CD14-positive monocyte (primary cell): Measurements from ENCODE around the gene DCAKD. TPM values are rescaled to one million over a fixed set of nuclear protein-coding genes. Genes with fewer than 3 reads are reported as not detected.

Source experiments
- DNase-seq, 3 donors: peaks; one replicate each; pipeline ENCODE4 v3.0.0-alpha.2; 2011 to 2022
- H2AFZ ChIP-seq: 2 replicates; pipeline ENCODE4 v1.6.0; 2012; ENCODE audit warnings: mild to moderate bottlenecking, low read depth, low read length, inconsistent platforms; ENCODE audit not compliant: insufficient read depth, poor library complexity, severe bottlenecking
- H3K27ac ChIP-seq, 2 donors: 1 replicate in 1 of 2; 2 replicates in 1 of 2; pipeline ENCODE4 v1.5.1; 2012 to 2013; ENCODE audit warnings: low read length in 2 of 2, control low read depth in 1 of 2, inconsistent platforms in 1 of 2, low read depth in 1 of 2, mild to moderate bottlenecking in 1 of 2
- H3K27me3 ChIP-seq, 2 donors: one replicate each; pipeline versions ENCODE4 v1.6.0 to v1.6.1; 2011 to 2013; ENCODE audit warnings: low read length in 2 of 2; ENCODE audit not compliant: control insufficient read depth in 2 of 2, insufficient read depth in 2 of 2
- H3K36me3 ChIP-seq, 2 donors: replicated peaks in 1 of 2; 1 replicate in 1 of 2; 2 replicates in 1 of 2; pipeline versions ENCODE4 v1.5.1 to v1.6.1; 2012 to 2013; ENCODE audit warnings: low read length in 2 of 2, control low read depth in 1 of 2, inconsistent platforms in 1 of 2, mild to moderate bottlenecking in 1 of 2; ENCODE audit not compliant: insufficient read depth in 2 of 2, control insufficient read depth in 1 of 2
- H3K4me1 ChIP-seq, 2 donors: 1 replicate in 1 of 2; 2 replicates in 1 of 2; pipeline versions ENCODE4 v1.5.1 to v1.6.1; 2012 to 2013; ENCODE audit warnings: low read length in 2 of 2, control low read depth in 1 of 2, inconsistent platforms in 1 of 2, mild to moderate bottlenecking in 1 of 2, moderate library complexity in 1 of 2; ENCODE audit not compliant: insufficient read depth in 2 of 2, control insufficient read depth in 1 of 2
- H3K4me2 ChIP-seq: replicated peaks from 2 replicates; pipeline ENCODE3; 2012; ENCODE audit warnings: low read length, moderate library complexity, mild to moderate bottlenecking; ENCODE audit not compliant: poor library complexity, severe bottlenecking; ENCODE audit errors: extremely low read depth
- H3K4me3 ChIP-seq, 3 experiments: fragments of 200-600 bp in 1 of 3; sonication (generic) in 1 of 3; replicated peaks in 1 of 3; 1 replicate in 2 of 3; 2 replicates in 1 of 3; pipeline ENCODE4 v1.5.1; 2011 to 2013; ENCODE audit warnings: low read length in 3 of 3, mild to moderate bottlenecking in 3 of 3, control low read depth in 2 of 3, low read depth in 2 of 3, inconsistent platforms in 1 of 3, moderate library complexity in 1 of 3
- H3K79me2 ChIP-seq: 2 replicates; pipeline ENCODE4 v1.6.0; 2012; ENCODE audit warnings: mild to moderate bottlenecking, control low read depth, inconsistent platforms, low read length, moderate library complexity; ENCODE audit not compliant: insufficient read depth
- H3K9ac ChIP-seq: 2 replicates; pipeline ENCODE4 v1.6.0; 2017; ENCODE audit warnings: low read length, mild to moderate bottlenecking; ENCODE audit not compliant: insufficient read depth, poor library complexity, severe bottlenecking
- H3K9me3 ChIP-seq, 2 donors: replicated peaks in 1 of 2; 1 replicate in 1 of 2; 2 replicates in 1 of 2; pipeline versions ENCODE4 v1.5.1 to v1.6.1; 2012 to 2013; ENCODE audit warnings: low read length in 2 of 2, control low read depth in 1 of 2; ENCODE audit not compliant: control insufficient read depth in 1 of 2, insufficient read depth in 1 of 2
- H4K20me1 ChIP-seq: 2 replicates; pipeline ENCODE4 v1.6.0; 2012; ENCODE audit warnings: mild to moderate bottlenecking, low read length, control low read depth, moderate library complexity; ENCODE audit not compliant: insufficient read depth
- H3K27ac Mint-ChIP-seq, 7 donors: one replicate each; pipeline ENCODE4 v1.8.0; 2020; ENCODE audit warnings: mild to moderate bottlenecking in 7 of 7, mixed read lengths in 7 of 7, moderate library complexity in 6 of 7, inconsistent platforms in 2 of 7
- H3K27me3 Mint-ChIP-seq, 3 donors: one replicate each; pipeline ENCODE4 v1.8.0; 2021 to 2022; ENCODE audit warnings: low read depth in 3 of 3, mild to moderate bottlenecking in 3 of 3, mixed read lengths in 3 of 3, moderate library complexity in 3 of 3, inconsistent platforms in 1 of 3
- H3K36me3 Mint-ChIP-seq, 2 donors: one replicate each; pipeline ENCODE4 v1.8.0; 2020; ENCODE audit warnings: mixed read lengths in 2 of 2, inconsistent platforms in 1 of 2, mild to moderate bottlenecking in 1 of 2
- H3K4me1 Mint-ChIP-seq: one replicate; pipeline ENCODE4 v1.8.0; 2020; ENCODE audit warnings: mild to moderate bottlenecking, mixed read lengths
- H3K4me3 Mint-ChIP-seq, 2 donors: one replicate each; pipeline ENCODE4 v1.8.0; 2020; ENCODE audit warnings: mild to moderate bottlenecking in 2 of 2, mixed read lengths in 2 of 2, moderate library complexity in 1 of 2
- H3K9me3 Mint-ChIP-seq, 7 donors: one replicate each; pipeline ENCODE4 v1.8.0; 2020 to 2022; ENCODE audit warnings: mixed read lengths in 7 of 7, mild to moderate bottlenecking in 6 of 7, moderate library complexity in 6 of 7, inconsistent platforms in 2 of 7
- WGBS: methylation state at CpG from one replicate; pipeline ENCODE4 v1.1.5; 2013; ENCODE audit warnings: missing lambda C conversion rate; ENCODE audit not compliant: insufficient coverage; 5-methylcytosine and 5-hydroxymethylcytosine counted together
- intact Hi-C, 2 donors: fragments of 100-400 bp; cut with micrococcal nuclease; formaldehyde crosslinking; loops; one replicate each; pipeline versions ENCODE4 v1.15.0 to v1.15.1; 2023
- polyA plus RNA-seq, 3 donors: library from polyadenylated mRNA; depleted of rRNA in 1 of 3; unstranded in 2 of 3; stranded (reverse) in 1 of 3; fragments of 300-500 nt in 2 of 3; fragments of >200 nt in 1 of 3; fragmentation: Illumina TruSeq in 2 of 3; gene quantifications; 1 replicate in 2 of 3; 2 replicates in 1 of 3; pipeline ENCODE4 v1.2.3, GENCODE V29; 2012 to 2021
- TF ChIP-seq, protein P1 (sequence below): fragments of 200-600 bp; IDR thresholded peaks from one replicate; pipeline ENCODE4 v1.8.0; 2022; ENCODE audit warnings: antibody characterized with exemption, mild to moderate bottlenecking

The DCAKD gene
- polyA plus RNA-seq, 3 donors = 6.6 to 10.0 (median 8.7) TPM

DNA sequence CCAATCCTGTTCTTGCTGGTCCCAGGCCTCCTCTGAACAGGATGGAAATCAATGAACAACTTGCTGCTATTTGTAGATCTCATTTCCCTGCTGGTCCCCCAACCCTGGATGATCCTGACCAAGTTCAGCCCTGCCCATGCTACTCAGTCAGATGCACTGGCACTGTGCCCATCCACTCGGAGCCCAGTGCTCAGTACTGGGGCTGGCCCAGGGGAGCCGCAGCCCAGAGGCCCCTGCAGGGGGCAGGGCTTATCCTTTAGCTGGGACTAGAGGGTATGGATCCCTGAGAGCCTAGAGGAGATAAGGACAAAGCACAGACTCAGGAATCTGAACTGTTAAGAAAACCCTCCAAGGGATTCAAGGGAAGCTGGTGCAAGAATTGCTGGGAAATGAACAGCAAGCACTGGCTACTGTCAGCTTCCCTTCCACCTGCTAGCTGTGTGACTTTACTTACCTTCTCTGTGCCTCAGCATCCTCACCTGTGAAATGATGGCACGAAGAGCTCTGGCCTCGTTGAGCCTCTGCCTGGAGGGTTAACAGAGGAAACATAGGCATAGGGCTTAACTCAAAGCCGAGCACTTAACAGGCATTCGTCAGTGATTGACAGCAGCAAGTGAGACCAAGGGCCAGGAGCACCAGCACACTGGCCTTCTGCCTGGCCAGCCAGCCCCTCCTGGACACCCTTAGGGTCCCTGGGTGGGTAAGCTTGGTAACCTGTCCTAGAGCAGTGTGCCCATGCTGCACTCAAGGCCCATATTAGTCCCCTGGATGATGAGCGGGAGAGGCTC, 53.5 kb downstream of the DCAKD start:
- Histone ChIP-seq H3K4me2 (no peak overlapping the region), H4K20me1 (no peaks in the 10 kb centered on the region), H3K27ac (no peak overlapping the region), H3K36me3 (no peaks in the 10 kb centered on the region), H3K4me3 (no peak overlapping the region), H3K4me1 (no peaks in the 10 kb centered on the region), H3K9ac (no peak overlapping the region), H3K27me3 (no peaks in the 10 kb centered on the region), H3K9me3 (no peaks in the 10 kb centered on the region), H3K79me2 (no peaks in the 10 kb centered on the region), H2AFZ (no peak overlapping the region)
- Mint-ChIP-seq H3K4me1 (no peaks in the 10 kb centered on the region), H3K27ac (peak overlapping the region in 1 of 7 donors; percentile 33), H3K36me3 (no peaks in the 10 kb centered on the region), H3K9me3 (peaks cover 0 to 15% (median 12%) of the 10 kb centered on the region in 7 donors), H3K4me3 (peak overlapping the region in 1 of 2 donors; percentile 26), H3K27me3 (peaks cover 5 to 32% (median 14%) of the 10 kb centered on the region in 3 donors)
- intact Hi-C loops = no loop called here
- no peak for DNase-seq
- TF ChIP-seq, protein P1, sequence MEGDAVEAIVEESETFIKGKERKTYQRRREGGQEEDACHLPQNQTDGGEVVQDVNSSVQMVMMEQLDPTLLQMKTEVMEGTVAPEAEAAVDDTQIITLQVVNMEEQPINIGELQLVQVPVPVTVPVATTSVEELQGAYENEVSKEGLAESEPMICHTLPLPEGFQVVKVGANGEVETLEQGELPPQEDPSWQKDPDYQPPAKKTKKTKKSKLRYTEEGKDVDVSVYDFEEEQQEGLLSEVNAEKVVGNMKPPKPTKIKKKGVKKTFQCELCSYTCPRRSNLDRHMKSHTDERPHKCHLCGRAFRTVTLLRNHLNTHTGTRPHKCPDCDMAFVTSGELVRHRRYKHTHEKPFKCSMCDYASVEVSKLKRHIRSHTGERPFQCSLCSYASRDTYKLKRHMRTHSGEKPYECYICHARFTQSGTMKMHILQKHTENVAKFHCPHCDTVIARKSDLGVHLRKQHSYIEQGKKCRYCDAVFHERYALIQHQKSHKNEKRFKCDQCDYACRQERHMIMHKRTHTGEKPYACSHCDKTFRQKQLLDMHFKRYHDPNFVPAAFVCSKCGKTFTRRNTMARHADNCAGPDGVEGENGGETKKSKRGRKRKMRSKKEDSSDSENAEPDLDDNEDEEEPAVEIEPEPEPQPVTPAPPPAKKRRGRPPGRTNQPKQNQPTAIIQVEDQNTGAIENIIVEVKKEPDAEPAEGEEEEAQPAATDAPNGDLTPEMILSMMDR = no peak
- WGBS = 83% methylated on average over 7 of the region's 7 CpGs

DNA sequence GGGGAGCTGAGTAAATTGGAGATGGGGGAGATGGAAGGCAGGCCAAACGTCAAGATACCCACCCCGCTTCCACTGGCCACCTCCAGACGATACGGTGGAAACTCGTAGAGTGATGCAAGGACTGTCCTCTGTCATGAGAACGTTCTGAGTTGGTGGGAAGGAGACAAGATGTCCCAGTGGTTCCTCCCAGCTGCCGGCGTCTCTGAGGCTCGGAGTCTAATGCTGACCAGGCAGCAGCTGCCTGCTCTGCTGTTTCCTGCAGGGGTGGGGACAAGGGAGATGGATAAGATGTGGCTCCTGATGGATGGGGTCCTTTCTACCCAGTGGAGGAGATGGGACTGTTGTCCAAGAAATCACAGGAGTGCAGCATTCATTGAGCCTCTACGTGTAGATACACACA, 55.1 kb downstream of the DCAKD start:
- H3K9me3 ChIP-seq = no peaks in the 10 kb centered on the region
- WGBS = 79% methylated on average over 9 of the region's 10 CpGs
- H3K27ac ChIP-seq = no peak overlapping the region
- no peaks in the 10 kb centered on the region for H3K36me3 Mint-ChIP-seq
- TF ChIP-seq, protein P1 = no peak
- H3K9ac ChIP-seq = no peak overlapping the region
- peaks cover 14 to 35% (median 14%) of the 10 kb centered on the region in 3 donors for H3K27me3 Mint-ChIP-seq
- intact Hi-C loops = no loop called here
- no peak for DNase-seq
- H4K20me1 ChIP-seq = no peaks in the 10 kb centered on the region
- no peaks in the 10 kb centered on the region for H3K4me1 Mint-ChIP-seq
- no peak overlapping the region for H2AFZ ChIP-seq
- peak overlapping the region in 1 of 2 donors; percentile 5 for H3K4me3 Mint-ChIP-seq
- H3K36me3 ChIP-seq = no peaks in the 10 kb centered on the region
- peaks cover 0 to 16% (median 12%) of the 10 kb centered on the region in 7 donors for H3K9me3 Mint-ChIP-seq
- H3K4me2 ChIP-seq = no peak overlapping the region
- no peak overlapping the region for H3K27ac Mint-ChIP-seq
- no peaks in the 10 kb centered on the region for H3K27me3 ChIP-seq
- H3K79me2 ChIP-seq = no peaks in the 10 kb centered on the region
- no peak overlapping the region for H3K4me3 ChIP-seq
- no peaks in the 10 kb centered on the region for H3K4me1 ChIP-seq
